GM12801 (cell line): ENCODE measurements around the gene FN3KRP.

Experiments used
- CTCF ChIP-seq: IDR thresholded peaks from one replicate; pipeline ENCODE4 v1.5.1; 2011; ENCODE audit warnings: control low read depth; ENCODE audit not compliant: insufficient read length; ENCODE audit errors: extremely low read depth

FN3KRP gene

GRCh38 chr17:82729479-82730260 lies 13.2 kb downstream of the FN3KRP start:
- TF ChIP-seq CTCF = no peak

- TF ChIP-seq CTCF = no peak
These were observed 15.7 kb downstream of the FN3KRP start for GRCh38 chr17:82732118-82732743.

GRCh38 chr17:82734987-82735866 lies 18.7 kb downstream of the FN3KRP start, which contains the start of gene FN3K:
Gene FN3K (plus strand): TSS chr17:82735615. CDS start chr17:82735637, 22 bp downstream.
- TF ChIP-seq CTCF = no peak

GRCh38 chr17:82736511-82737185 lies 20.1 kb downstream of the FN3KRP start:
- no peak for TF ChIP-seq CTCF

GRCh38 chr17:82737967-82738877 lies 21.7 kb downstream of the FN3KRP start:
- no peak for TF ChIP-seq CTCF

GRCh38 chr17:82740906-82741759 lies 24.6 kb downstream of the FN3KRP start:
- TF ChIP-seq CTCF = no peak
